Activated naive CD8-positive, alpha-beta T cell treated with anti-CD3 and anti-CD28 coated beads for 36 hours (primary cell): Measurements from ENCODE around the gene ESR2. TPM values are rescaled to one million over a fixed set of nuclear protein-coding genes. Genes with fewer than 3 reads are reported as not detected.
"Not testable (repeated sequence)": the region's sequence is repeated elsewhere in the genome, so short reads cannot be mapped to it uniquely, and the experiment has no call there.

Source experiments
- DNase-seq: peaks from one replicate; pipeline ENCODE4 v3.0.0; 2021
- H3K27ac Mint-ChIP-seq: one replicate; pipeline ENCODE4 v1.8.0; 2022; ENCODE audit warnings: mild to moderate bottlenecking, moderate library complexity, mixed read lengths
- H3K27me3 Mint-ChIP-seq: one replicate; pipeline ENCODE4 v1.8.0; 2022; ENCODE audit warnings: mild to moderate bottlenecking, mixed read lengths
- H3K36me3 Mint-ChIP-seq: one replicate; pipeline ENCODE4 v1.8.0; 2021; ENCODE audit warnings: mild to moderate bottlenecking, mixed read lengths
- H3K4me1 Mint-ChIP-seq: one replicate; pipeline ENCODE4 v1.8.0; 2021; ENCODE audit warnings: mixed read lengths
- H3K4me3 Mint-ChIP-seq: one replicate; pipeline ENCODE4 v1.8.0; 2022; ENCODE audit warnings: mild to moderate bottlenecking, moderate library complexity, mixed read lengths
- H3K9me3 Mint-ChIP-seq: one replicate; pipeline ENCODE4 v1.8.0; 2022; ENCODE audit warnings: mixed read lengths
- total RNA-seq, 2 experiments: library from RNA; stranded (reverse); gene quantifications; one replicate each; pipeline ENCODE4 v1.2.3, GENCODE V29; 2021

The ESR2 gene
- total RNA-seq, 2 experiments from 2014 or later, result 0.95 to 0.96 TPM

GRCh38 chr14:64059454-64060198, 234.5 kb downstream of the ESR2 start:
- peaks cover 17% of the 10 kb centered on the region for H3K36me3 Mint-ChIP-seq
- H3K4me1 Mint-ChIP-seq, result no peaks in the 10 kb centered on the region
- no peak for DNase-seq
- H3K27ac Mint-ChIP-seq, result no peak overlapping the region
- H3K27me3 Mint-ChIP-seq, result no peaks in the 10 kb centered on the region
- H3K4me3 Mint-ChIP-seq, result no peak overlapping the region
- no peaks in the 10 kb centered on the region for H3K9me3 Mint-ChIP-seq

GRCh38 chr14:64053694-64054669, 240.2 kb downstream of the ESR2 start:
- no peak overlapping the region for H3K27ac Mint-ChIP-seq
- H3K4me3 Mint-ChIP-seq, result no peak overlapping the region
- no peak for DNase-seq
- no peaks in the 10 kb centered on the region for H3K27me3 Mint-ChIP-seq
- H3K36me3 Mint-ChIP-seq, result peaks cover 35% of the 10 kb centered on the region
- H3K4me1 Mint-ChIP-seq, result no peaks in the 10 kb centered on the region
- H3K9me3 Mint-ChIP-seq, result no peaks in the 10 kb centered on the region

- no peak for DNase-seq
- H3K4me1 Mint-ChIP-seq, result no peaks in the 10 kb centered on the region
- no peaks in the 10 kb centered on the region for H3K27me3 Mint-ChIP-seq
- no peaks in the 10 kb centered on the region for H3K9me3 Mint-ChIP-seq
- peaks cover 28% of the 10 kb centered on the region for H3K36me3 Mint-ChIP-seq
- no peak overlapping the region for H3K4me3 Mint-ChIP-seq
- H3K27ac Mint-ChIP-seq, result no peak overlapping the region
Measured at GRCh38 chr14:64049616-64050381, 244.4 kb downstream of the ESR2 start.

- peaks cover 30% of the 10 kb centered on the region for H3K36me3 Mint-ChIP-seq
- peaks cover 10% of the 10 kb centered on the region for H3K9me3 Mint-ChIP-seq
- no peak overlapping the region for H3K4me3 Mint-ChIP-seq
- no peak for DNase-seq
- no peak overlapping the region for H3K27ac Mint-ChIP-seq
- no peaks in the 10 kb centered on the region for H3K4me1 Mint-ChIP-seq
- H3K27me3 Mint-ChIP-seq, result no peaks in the 10 kb centered on the region
Measured at GRCh38 chr14:64045091-64045490, 249.1 kb downstream of the ESR2 start.

GRCh38 chr14:64043296-64043695, 250.9 kb downstream of the ESR2 start:
- peaks cover 27% of the 10 kb centered on the region for H3K36me3 Mint-ChIP-seq
- H3K4me1 Mint-ChIP-seq, H3K27ac Mint-ChIP-seq: not testable (repeated sequence)

GRCh38 chr14:64040044-64040443, 254.1 kb downstream of the ESR2 start:
- Mint-ChIP-seq H3K9me3 (peaks cover 10% of the 10 kb centered on the region), H3K36me3 (peaks cover 36% of the 10 kb centered on the region), H3K27me3 (no peaks in the 10 kb centered on the region), H3K27ac (no peak overlapping the region), H3K4me1 (no peaks in the 10 kb centered on the region), H3K4me3 (no peak overlapping the region)
- no peak for DNase-seq

More at GRCh38 chr14:64043296-64043695, 250.9 kb downstream of the ESR2 start:
- H3K27me3 Mint-ChIP-seq, DNase-seq, H3K4me3 Mint-ChIP-seq: not testable (repeated sequence)
- peaks cover 10% of the 10 kb centered on the region for H3K9me3 Mint-ChIP-seq

- Mint-ChIP-seq H3K27me3 (no peaks in the 10 kb centered on the region), H3K27ac (no peak overlapping the region), H3K9me3 (peaks cover 8% of the 10 kb centered on the region), H3K4me3 (no peak overlapping the region), H3K4me1 (no peaks in the 10 kb centered on the region), H3K36me3 (peaks cover 29% of the 10 kb centered on the region)
- no peak for DNase-seq
Measured at GRCh38 chr14:64038841-64039542, 255.2 kb downstream of the ESR2 start.

GRCh38 chr14:64037869-64038745, 256.1 kb downstream of the ESR2 start:
- not testable (repeated sequence) for H3K4me3 Mint-ChIP-seq, H3K4me1 Mint-ChIP-seq, H3K27me3 Mint-ChIP-seq, DNase-seq, H3K9me3 Mint-ChIP-seq
- H3K27ac Mint-ChIP-seq, result peak overlapping the region; percentile 19
- peaks cover 26% of the 10 kb centered on the region for H3K36me3 Mint-ChIP-seq

GRCh38 chr14:64035143-64035542, 259.0 kb downstream of the ESR2 start:
- no peaks in the 10 kb centered on the region for H3K27me3 Mint-ChIP-seq
- no peak overlapping the region for H3K4me3 Mint-ChIP-seq
- H3K36me3 Mint-ChIP-seq, result peaks cover 17% of the 10 kb centered on the region
- no peak overlapping the region for H3K27ac Mint-ChIP-seq
- H3K4me1 Mint-ChIP-seq, result no peaks in the 10 kb centered on the region
- no peaks in the 10 kb centered on the region for H3K9me3 Mint-ChIP-seq
- DNase-seq, result no peak

Other genes starting within 250 kb of the ESR2 start
- 100 to 1,000 TPM; 266 to 269 TPM for gene MTHFD1, start 94.0 kb upstream of the ESR2 start, total RNA-seq
- 1 to 10 TPM; 1.2 to 1.4 TPM for gene AKAP5, start 171.1 kb upstream of the ESR2 start, total RNA-seq
- 10 to 100 TPM; 24.0 to 26.0 TPM for gene ZBTB25, start 209.5 kb upstream of the ESR2 start, total RNA-seq
- gene ZBTB1, start 210.4 kb upstream of the ESR2 start, total RNA-seq, result 10 to 100 TPM; 43.3 to 43.9 TPM
- 1 to 10 TPM; 1.9 to 2.0 TPM for gene HSPA2, start 246.4 kb upstream of the ESR2 start, total RNA-seq